HG02798 (cell line): ENCODE data around the gene FUNDC1.
A peak's percentile ranks its signal among the peaks of the same experiment; 100 is the strongest.
"Not testable (repeated sequence)": the region's sequence is repeated elsewhere in the genome, so short reads cannot be mapped to it uniquely, and the experiment has no call there.

Experiments
- ATAC-seq: cut with Tn5 transposase; IDR thresholded peaks from one replicate; pipeline ENCODE4 v1.9.1; 2021; ENCODE audit warnings: mild to moderate bottlenecking; ENCODE audit not compliant: unreplicated experiment, poor library complexity

Gene FUNDC1, protein sequence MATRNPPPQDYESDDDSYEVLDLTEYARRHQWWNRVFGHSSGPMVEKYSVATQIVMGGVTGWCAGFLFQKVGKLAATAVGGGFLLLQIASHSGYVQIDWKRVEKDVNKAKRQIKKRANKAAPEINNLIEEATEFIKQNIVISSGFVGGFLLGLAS

DNA sequence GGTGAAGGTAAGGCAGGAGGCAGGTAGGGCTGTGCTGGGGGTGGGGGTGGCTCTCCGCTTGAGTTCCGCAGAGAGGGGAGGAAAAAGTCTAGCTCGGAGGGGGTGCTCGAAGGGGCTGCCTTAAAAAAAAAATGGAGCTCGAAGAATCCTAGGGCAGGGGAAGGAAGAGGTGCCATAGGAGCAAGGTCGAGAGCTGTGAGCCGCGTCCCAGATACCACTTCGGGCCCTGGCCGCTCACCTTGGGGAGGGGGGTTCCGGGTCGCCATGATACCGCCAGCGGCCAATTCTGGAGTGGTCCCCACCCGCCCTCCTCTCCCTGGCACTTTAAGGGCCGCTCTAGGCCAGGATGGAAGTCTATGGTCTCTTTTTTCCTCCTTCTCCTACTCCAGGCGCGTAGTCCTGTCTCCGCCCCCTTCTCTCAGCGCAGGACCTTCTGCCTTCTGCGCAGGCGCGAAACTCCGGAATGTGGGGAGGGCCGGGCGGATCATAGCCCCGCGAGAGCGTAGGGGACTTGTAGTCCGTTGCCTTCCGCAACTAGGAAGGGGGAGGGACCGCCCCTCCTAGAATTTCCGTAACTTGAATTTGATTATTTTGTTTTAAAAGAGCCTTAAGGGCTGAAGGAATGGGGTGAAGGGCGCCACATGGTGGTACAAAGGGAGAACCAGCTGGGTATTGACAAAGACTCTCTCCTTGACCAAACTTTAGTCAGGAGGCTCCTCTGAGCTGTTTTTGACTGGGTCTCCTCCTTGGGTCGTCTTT lies at the start of gene FUNDC1:
Gene FUNDC1 (minus strand): TSS at position 293 of the 759 bp plus-strand sequence. CDS start 27 bp downstream, at position 266.
- peak; percentile 99 for ATAC-seq

DNA sequence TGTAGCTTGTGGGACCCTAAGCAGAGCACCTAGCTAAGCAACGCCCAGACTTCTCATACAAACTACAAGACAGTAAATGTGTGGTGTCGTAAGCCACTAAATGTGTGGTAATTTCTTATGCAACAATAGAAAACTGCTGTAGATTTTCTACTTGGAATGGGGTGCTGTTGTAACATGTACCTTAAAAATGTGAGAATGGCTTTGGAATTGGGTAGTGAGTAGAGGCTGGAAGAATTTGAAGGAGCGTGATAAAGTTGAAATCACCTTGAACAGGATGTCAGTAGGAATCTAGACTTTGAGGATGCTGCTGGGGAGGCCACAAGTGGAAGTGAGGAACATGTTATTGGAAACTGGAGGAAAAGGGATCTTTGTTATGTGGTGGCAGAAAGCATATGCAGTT lies 43.2 kb upstream of the FUNDC1 start:
- no peak for ATAC-seq

DNA sequence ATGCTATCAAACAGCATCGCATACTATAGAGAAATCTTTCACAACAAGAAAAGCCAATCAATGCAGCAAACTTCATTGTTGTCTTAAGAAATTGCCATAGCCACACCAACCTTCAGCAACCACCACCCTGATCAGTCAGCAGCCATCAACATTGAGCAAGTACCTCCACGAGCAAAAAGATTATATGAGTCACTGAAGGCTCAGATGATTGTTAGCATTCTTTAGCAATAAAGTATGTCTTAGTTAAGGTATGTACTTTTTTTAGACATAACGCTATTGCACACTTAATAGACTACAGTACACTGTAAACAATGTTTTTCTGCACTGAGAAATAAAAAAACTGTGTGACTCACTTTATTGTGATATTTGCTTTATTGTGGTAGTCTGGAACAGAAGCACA lies 37.8 kb upstream of the FUNDC1 start:
- ATAC-seq, result no peak

DNA sequence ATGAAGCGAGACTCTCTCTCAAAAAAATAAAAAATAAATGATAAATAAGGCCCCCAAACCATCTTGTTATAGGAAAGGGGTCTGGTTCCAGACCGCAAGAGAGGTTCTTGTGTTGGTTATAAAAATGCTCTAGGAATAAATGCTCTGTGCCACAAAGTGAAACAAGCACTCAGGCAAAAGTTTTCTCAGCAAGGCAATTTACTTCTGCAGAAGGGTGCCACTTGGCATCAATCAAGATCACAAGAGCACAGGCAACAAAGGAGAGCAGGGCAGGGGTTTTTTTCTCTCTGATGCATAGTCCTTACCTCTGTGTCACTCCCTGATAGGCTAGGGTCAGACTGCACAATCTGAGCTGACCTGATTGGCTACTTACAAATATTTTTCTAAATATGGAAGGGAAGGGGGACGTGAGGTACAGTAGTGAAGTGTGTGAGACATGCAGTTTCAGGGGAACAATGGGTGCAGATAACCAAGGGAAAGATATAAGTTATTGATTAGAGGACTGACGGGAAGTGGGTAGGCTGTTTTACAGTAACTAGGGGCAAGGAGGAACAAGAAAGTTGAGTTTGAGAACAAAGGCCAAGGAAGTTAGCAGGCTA lies 29.8 kb upstream of the FUNDC1 start:
- ATAC-seq, result no peak

DNA sequence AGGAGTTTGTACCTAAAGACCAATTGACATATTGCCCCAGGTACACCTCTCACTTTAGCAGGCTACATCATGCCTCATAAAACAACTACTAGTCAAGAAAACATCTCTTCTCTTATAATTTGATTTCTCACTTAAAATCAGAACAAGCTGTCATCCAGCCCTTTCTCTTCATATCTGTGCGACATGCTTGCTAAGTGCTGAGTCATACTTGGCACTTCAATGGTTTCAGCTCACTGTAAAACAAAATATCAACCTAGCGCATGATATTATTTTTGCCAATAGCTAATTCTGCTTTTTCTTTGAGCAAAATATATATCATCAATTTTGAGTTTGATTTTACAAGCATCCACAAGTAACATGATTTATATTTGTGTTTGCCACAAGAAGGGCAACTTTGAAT lies 27.9 kb upstream of the FUNDC1 start:
- ATAC-seq, result no peak

DNA sequence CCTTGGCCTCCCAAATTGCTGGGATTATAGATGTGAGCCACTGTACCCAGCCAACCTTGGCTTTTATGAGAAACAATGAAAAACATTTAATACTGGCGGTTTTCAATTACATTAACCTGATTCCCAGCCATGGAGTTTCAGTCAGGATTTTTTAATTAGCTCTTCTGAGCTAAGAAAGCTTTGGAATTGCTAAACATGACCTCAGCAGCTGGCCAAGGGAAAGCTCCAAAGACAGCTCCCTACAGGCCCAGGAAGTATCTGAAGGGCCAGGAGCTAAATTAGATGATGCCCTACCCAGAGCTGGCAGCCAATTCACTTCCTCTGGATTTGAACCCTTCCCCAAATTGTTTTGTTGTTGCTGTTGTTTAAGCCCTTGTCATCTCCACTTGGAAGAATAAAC lies 26.5 kb upstream of the FUNDC1 start:
- ATAC-seq, result no peak

GRCh38 chrX:44568196-44568595 lies 25.5 kb upstream of the FUNDC1 start:
- ATAC-seq, result no peak

DNA sequence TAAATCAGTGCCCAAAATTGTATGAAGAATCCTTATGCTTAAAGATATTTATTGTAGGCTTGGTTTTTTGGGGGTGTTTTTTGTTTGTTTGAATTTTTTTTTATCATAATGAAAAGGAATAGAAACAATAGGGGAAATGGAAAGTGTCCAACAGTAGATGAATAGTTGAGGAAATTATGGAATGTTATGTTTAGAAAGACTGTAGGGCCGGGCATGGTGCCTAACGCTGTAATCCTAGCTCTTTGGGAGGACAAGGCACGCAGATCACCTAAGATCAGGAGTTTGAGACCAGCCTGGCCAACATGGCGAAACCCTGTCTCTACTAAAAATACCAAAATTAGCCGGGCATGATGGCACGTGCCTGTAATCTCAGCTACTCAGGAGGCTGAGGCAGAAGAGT lies 19.2 kb upstream of the FUNDC1 start:
- not testable (repeated sequence) for ATAC-seq

DNA sequence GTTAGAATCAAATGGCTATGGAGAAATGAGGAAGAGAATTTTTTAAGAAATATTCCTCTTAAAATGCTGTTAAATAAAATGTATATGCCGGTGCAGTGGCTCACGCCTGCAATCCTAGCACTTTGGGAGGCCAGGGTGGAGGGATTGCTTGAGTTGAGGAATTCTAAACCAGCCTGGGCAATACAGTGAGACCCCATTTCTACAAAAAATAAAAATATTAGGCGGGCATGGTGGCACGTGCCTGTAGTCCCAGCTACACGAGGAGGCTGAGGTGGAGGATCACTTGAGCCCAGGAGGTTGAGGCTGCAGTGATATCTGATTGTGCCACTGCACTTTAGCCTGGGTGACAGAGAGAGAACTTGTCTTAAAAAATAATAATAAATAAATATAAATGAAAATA lies 7.9 kb upstream of the FUNDC1 start:
- no peak for ATAC-seq

- not testable (repeated sequence) for ATAC-seq
Observed at GRCh38 chrX:44545454-44545853, 2.8 kb upstream of the FUNDC1 start.

- ATAC-seq, result no peak
Observed at GRCh38 chrX:44544036-44544435, 1.4 kb upstream of the FUNDC1 start.

- ATAC-seq, result no peak
Observed at GRCh38 chrX:44536198-44536597, 6.5 kb downstream of the FUNDC1 start.

DNA sequence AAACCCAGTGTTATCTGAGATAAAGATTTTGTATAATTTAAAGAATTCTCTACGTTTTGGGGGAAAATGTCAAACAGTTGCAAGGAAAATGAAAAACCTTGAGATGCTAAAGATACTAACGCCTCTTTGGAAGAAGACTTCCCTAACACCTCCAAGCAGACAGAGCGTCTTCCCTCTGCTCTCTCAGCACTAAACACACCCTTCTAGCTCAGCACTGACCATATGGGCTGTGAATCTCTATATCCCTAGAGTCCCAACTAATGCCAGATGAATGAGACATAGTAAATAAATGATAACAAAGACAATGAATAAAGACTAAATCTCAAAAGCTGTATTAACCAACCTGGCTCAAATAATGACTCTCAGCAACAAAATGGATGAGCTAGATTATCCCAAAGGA lies 13.3 kb downstream of the FUNDC1 start:
- no peak for ATAC-seq

DNA sequence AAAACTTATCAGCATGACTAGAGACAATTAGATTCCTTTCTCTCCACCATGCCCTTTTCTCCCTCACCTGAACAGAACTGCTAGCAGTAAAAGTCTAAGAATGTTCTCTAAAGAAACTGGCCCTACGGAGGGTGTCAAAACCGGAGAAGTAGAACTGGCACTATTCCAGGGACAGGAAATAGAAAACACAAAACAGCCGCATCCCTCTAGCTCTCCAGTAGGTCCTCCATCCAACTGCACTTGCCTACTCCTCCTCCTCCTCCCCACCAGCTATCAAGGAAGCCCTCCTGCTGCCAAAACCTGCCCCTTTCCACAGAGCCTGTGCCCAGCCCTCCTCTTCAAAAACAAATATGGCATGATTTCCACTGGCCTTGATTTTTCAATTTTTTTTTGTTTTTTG lies 28.4 kb downstream of the FUNDC1 start:
- no peak for ATAC-seq

DNA sequence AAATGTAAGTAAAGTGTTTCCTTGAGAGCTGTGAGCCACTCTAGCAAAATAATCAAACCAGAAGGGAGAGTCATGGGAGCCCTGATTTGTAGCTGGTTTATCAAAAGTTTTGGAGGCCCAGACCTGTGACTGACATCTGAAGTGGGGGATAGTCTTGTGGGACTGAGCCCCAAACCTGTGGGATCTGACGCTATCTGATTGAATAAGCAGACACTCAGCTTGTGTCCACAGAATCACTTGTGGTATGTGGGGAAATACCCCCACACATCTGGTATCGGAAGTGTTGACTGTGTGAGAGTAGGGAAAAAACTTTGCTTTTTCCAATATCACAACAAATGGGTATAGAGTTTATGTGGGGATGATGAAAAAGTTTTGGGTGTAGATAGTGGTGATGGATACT lies 35.4 kb downstream of the FUNDC1 start:
- ATAC-seq, result no peak

GRCh38 chrX:44506678-44507077 lies 36.0 kb downstream of the FUNDC1 start:
- ATAC-seq, result no peak

DNA sequence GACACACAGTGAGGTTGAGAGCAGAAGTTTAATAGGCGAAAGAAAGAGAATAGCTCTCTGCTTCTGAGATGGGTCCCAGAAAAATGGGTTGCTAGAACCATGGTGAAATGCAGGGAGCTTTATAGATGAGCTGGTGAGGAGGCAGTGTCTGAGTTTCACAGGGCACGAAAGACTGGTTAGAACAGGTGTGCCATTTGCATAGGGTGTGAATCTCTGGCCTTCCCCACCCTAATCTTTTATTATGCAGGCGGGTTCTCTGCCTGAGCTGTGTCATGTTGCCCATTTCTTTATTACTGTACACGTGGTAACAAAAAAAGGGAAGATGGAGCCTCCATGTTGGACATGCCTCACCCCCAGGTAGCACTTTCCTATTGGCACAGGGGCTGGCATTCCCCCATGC lies 39.1 kb downstream of the FUNDC1 start:
- ATAC-seq, result no peak

GRCh38 chrX:44495091-44495490 lies 47.6 kb downstream of the FUNDC1 start:
- ATAC-seq, result no peak

DNA sequence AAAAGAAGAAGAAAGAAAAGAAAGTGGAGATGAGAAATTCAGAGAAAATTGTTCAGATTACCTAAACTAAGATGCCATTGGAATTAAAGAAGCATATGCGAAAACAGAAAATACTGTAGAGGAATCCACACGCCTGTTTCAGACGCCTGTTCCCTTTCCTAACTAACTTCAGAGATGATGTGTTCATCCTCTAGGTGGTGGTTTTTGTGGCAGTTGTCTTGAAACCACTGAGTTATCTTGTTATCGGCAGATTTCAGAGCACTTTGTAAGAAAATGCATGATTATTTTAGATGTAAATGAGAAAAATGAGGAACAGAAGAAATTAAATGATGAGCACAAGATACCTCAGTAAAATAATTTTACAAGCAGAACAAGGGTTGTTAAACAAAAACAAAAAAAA lies 48.3 kb downstream of the FUNDC1 start:
- no peak for ATAC-seq

DNA sequence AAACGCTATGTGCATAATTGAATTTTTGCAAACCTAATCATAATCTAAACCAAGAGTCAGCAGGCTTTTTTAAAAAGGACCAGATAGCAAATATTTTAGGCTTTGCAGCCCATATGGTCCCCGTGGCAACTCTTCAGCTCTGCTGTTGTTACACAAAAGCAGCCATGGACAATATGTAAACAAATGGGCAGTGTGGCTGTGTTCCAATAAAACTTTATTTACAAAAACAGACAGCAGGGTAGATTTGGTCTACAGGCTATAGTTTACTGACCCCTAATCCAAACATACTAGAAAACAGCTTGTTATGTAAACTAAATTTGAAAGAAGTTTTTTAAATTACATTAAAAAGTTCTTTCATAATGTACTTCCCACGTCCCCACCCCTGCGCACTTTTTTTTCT lies 53.1 kb downstream of the FUNDC1 start:
- ATAC-seq, result no peak

- no peak for ATAC-seq
Observed at GRCh38 chrX:44484607-44485146, 58.0 kb downstream of the FUNDC1 start.
